COLO829 (cell line): Measurements from ENCODE around the gene TWF2.

Source experiments
- DNase-seq: peaks from one replicate; pipeline ENCODE4 v3.0.0; 2012; ENCODE audit warnings: low spot score

The TWF2 gene

DNA sequence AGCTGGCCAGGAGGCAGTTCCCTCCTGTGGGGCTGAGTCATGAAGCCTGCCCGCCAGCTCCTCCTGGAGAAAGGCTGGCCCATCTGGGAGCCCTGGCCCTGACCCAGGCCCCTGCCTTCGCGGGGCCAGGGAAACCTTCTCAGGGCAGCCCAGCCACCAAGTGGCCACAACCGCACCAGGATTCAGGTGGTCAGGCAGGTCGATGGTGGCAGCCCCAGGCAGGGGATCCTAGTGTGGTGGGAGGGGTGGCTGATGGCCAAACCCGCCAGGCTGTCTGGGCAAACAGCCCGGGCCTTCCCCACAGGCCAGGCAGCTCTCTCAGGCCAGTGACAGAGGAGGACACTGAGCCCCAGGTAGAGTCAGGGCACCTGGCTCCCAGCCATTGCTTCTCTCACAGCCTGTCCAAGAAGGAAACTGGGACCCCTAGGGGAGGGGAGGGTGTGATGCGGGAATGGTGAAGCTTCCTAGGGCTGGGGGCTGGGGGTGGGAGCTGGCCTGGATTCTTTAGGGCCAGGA is 1.2 kb downstream of the TWF2 start:
- peak; percentile 96 for DNase-seq

GRCh38 chr3:52237006-52237656 is 1.8 kb downstream of the TWF2 start:
- DNase-seq, result no peak

DNA sequence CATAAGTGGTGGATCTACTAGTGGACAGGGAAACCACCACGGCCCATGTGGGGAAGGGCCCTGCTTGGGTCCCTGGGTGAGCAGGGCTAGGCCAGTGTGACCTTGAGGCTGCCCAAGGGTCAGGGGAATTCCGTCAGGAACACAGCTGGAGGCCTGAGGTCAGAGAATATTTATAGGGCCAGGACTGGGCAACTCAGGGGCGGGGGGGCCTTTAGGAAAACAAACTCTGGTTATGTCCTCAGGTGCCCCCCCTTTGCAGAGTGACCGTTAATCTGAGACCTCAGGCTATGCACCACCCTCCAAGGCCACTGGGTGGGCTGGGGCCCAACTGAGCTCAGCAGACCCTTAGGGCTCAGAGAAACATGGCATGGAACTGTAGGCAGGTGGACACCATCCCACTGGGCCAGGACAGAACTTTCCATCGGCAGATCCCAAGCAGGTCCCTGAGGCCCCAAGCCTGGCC is 2.5 kb downstream of the TWF2 start:
- DNase-seq, result no peak

DNA sequence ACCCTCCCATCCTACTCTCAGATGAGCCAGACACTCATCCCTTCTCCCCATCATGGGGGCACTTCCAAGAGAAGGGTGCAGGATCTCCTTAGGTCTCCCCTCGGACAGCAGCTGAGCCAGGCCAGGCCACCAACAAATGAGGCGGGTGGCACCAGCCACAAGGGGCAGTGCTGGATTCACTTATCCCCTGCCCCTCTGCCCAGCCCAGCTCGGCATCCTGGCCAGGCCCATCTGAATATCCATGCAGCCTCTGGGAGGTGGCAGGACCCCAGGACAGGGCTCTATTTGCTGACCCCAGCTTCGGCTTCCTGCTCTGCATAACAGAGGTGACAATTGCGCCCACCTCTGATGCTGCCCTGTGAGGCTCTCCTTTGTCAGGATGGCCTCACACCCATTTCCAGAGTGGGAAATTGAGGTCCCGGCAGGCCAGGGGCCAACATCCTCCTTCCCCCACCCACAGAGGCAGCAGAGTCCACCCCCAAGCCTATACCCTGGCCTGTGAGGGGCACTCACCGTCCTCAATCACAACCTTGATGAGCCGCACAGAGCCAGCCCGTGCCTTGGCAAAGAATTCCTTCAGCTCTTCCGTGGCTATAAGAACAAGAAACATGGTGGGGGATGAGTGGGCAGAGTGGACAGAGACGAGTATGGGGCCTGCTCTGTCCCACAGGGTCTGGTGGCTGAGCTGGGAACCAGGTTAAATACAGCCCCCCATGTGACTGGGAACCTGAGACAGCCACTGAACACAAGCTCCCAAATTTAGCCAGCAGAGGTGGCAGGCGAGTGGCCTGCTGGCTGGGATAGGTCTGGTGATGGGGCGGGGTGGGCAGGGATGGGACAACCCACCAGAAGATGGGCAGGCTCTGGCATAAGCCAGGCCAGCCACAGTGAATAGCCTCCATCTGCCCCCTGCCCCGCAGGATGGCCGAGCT is 4.2 kb downstream of the TWF2 start:
- no peak for DNase-seq

- no peak for DNase-seq
Measured at GRCh38 chr3:52233968-52234367, 5.0 kb downstream of the TWF2 start.

GRCh38 chr3:52233108-52233591 is 5.8 kb downstream of the TWF2 start:
- DNase-seq, result no peak

GRCh38 chr3:52232279-52233107 is 6.5 kb downstream of the TWF2 start:
- no peak for DNase-seq

DNA sequence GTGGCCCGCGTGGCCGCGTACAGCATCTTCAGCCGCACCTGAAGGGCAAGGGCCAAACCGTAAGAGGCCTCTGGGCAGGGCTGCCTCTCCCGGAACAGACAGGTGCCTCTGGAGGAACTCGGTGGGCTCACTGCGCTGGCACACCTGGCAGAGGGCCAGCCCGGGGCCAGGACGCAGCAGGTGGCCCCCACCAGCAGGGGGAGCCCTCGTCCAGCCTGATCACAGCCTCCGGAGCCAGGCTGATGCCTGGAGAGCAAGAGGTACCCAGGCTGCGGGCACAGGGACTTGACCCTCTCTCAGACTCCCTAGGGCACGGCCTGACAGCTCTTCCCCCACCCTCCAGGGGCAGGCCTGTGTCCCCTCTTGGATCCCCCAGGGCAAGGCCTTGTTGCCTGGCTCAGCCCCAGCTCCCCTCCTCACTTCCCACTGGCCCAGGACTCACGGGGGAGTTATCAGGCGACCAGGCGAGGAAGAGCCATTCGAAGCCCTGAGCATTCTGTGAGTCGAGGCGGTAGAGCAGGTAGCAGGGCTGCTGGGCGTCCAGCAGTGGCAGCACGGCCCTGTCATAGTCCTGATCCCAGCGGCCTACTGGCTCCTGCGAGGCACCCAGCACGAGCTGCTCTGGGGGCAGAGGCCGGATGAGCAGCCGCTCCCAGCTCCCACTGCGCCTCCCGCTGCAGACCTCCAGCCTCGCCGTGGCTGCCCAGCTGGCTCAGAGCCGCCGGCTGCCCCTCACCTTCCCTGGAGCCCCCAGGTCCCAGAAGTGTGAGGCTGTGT is 7.3 kb downstream of the TWF2 start:
- no peak for DNase-seq

GRCh38 chr3:52230889-52231499 is 8.0 kb downstream of the TWF2 start:
- no peak for DNase-seq

- no peak for DNase-seq
Measured at GRCh38 chr3:52230461-52230860, 8.5 kb downstream of the TWF2 start.

DNA sequence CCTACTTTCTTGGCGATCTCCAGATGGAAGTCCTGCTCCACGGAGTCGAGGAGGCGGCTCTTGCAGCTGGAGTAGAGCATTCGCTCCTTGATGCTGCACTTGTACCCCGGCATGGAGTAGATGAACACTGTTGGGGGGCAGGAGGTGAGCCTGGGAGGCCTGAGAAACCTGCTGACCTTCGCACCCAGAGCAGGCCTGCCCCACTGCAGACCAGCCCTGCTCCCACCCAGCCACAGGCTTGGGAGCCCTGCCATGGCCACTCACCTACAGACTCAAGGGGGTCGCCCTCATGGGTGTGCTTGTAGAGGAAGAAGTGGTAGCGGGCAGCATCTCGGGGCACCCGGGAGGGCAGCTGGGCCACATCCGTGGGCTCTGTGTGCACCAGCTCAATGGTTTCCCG is 9.3 kb downstream of the TWF2 start:
- DNase-seq, result no peak

DNA sequence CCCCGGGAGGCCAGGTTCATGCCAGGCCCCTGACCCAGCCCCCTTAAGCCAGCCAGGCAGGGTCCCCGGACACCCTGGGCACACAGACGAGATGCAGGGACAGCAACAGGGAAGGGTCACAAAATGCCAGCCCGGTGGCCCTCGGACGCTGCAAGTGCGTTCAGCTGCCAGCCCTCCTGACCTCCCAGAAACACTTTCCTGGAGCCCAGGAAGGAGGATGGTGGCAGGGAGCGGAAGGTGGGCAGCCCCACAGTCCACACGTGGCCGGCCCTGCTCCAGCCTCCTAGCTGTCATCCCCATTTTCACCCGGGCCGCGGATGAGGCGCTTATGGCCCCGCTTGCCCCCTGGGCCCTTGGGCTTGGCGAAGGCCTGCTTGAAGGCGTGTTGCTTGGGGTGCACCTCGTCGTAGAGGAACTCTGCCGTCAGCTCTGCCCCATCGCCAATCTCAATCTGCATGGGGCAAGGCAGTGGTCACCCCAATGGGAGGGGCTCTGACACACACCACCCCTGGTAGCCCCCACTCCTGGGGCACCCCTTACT is 10.1 kb downstream of the TWF2 start:
- no peak for DNase-seq

DNA sequence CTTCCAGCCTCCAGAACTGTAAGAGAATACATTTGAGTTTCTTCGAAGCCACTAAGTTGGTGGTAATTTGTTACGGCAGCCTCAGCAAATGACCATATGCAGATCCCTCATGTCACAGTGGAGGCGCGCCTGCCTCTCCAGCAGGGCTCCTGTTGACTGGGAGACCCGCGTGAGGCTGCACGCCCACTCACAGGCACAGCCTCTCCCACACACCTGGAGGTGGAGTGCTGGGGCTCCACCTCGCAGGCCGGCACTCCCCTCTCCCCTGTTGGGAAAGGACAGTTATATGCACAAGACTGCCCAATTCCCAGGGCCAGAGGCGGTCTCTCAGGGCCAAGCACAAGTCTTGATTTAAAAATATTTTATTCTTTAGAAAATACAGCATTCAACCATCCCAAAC is 10.7 kb downstream of the TWF2 start:
- no peak for DNase-seq

DNA sequence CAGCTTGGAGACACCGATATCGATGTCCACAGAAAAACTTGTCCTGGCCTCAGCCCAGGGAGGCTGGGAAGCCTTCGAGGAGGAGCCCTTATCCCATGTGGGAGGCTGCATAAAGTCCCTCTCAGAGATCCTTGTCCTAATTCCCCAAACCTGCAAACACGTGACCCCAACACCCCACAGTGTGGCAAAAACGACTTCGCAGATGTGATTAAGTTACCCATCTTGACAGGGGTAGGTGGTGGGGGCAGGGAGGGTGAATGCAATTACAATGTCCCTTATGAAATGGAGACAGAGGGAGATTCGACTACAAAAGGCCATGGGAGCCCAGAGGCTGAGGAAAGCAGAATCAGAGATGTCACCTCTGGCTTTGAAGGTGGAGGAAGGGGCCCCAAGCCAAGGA is 11.2 kb downstream of the TWF2 start:
- no peak for DNase-seq

DNA sequence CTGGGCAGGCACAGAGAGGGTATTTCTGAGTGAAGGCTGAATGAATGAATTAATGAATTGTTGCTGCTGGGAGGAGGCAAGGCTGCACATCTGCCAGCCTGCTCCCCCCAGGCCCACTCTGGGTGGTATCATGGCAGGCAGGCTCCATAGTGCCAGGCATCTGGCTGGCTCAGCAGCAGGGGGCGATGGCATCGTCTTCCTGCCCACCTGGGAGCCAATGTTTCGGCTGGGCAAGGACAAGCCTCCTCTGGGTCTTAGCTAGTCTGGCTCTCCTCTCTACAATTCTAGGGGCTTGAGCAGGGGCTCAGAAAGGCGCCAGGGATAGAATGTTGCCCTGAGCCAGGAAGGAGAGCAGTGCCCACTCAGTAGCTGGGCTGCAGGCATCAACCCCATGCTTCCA is 11.8 kb downstream of the TWF2 start:
- no peak for DNase-seq

DNA sequence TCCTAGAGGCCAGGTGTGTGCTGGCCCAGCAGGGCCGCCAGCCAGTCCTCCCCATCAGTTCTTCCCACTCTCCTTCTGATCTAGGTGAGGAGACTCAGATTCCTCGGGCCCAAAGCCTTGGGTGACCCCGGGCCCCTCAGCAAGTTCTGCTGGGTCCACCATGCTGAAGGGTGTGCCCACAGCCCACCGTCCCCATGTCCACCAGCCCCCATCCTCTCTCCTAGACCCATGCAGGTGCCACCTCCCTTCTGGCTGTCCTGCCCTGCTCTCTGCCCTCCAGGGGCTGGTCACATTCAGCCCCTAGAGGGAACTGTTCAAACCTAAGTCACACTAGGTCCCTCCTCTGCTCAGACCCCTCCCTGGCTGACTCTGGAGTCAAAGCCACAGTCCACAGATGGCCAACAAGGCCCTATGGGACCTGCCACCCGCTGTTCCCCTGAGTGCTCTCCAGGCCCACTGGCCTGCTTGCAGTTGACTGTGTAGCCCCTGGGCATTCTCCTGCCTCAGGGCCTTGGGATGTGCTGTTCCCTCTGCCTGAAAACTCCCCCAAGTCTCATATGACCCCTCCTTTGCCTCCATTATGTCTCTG is 12.6 kb downstream of the TWF2 start:
- DNase-seq, result no peak

DNA sequence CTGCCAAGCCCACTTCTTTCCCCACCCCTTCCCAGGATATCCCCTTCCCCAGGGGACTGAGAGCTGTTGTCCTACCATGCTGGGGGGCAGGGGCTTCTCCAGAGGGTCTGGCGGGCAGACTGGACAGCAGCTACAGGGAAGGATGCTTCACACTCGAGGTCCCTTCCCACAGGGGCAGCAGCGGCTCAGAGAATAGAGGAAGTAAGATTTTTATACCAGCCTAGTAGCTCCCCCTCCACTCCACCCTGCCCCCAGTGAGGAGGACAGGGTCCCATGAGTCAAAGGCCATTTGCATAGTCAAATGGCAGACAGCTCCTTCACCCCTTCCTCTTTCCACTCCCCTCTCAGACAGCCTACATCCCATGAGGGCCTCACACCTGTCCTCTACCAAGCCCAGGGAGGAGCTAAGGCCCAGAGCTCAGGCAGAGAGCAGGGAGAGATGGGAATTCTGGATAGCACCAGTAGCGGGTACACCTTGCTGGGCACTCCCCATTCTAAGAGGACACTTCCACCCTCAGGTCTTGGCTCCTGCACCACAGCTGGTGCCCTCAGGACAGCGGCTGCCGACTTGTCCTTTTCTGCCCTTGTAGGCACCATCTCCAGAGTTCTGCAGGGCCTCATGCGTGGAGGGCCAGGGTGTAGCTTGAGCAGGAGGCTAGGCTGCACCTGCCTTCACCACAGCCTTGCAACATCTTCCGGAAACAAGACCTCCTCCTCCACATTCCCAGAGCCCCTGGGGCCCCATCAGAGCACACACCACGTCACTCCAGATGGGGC is 13.3 kb downstream of the TWF2 start, which contains the start of gene TLR9:
TSS of gene TLR9 (minus strand) at position 194 of the 777 bp plus-strand sequence. CDS start at position 78, 116 bp downstream.
- no peak for DNase-seq

- DNase-seq, result no peak
Measured at GRCh38 chr3:52223449-52224408, 15.2 kb downstream of the TWF2 start.
